ENCODE data around the gene CATSPERE.
"Not testable (repeated sequence)": the region's sequence is repeated elsewhere in the genome, so short reads cannot be mapped to it uniquely, and the experiment has no call there.

The CATSPERE gene

GRCh38 chr1:244666672-244667418, 205.8 kb downstream of the CATSPERE start:
- not testable (repeated sequence) for DNase-seq

GRCh38 chr1:244667797-244668196, 206.7 kb downstream of the CATSPERE start:
- no peak for DNase-seq

DNA sequence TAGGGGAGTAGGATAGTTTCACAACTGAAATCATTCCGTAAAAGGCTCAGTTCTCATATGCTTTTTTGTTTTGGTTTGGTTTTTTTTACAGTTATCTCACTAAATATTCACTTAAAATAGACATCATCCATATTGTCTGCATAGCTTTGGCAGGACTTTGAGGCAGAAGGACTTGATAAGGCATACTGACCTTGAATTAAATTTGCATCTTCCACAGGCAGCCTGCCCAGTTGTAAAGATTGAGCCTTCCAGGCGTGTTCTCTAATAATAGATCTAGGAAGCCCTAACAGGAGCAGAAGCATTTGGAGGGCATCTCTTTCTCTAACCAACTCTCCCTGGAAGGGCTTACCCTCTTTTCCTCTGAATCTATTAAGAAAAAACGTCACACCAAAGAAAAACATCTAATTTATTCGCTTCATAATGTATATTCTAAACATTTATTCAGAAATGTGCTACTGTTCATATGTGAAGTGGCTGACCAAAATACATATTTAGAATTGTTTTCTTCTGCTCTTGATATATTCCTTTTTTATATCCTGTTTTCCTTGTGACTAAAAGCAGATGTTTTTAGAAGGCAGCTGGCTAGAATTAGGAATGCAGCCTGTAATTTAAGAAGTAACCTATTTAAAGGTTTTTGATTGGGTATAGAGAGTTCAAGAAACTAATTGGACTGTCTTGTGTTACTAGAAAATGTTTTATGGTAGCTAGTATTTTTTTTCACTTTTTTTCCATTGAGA, 212.0 kb downstream of the CATSPERE start:
- DNase-seq, result no peak

DNA sequence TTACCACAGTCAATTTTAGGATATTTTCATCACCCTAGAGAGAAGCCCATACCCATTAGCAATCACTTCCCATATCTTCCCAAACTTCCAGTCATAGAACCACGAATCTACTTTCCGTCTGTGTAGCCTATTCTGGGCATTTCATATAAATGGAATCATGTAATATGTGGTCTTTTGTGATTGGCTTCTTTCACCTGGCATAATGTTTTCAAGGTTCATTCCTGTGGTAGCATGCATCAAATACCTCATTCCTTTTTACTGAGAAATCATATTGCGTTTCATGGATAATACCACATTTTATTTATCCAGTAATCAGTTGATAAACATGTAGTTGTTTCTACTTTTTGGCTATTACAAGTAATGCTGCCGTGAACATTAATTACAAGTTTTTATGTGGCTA, 213.4 kb downstream of the CATSPERE start:
- no peak for DNase-seq

- no peak for DNase-seq
Observed at GRCh38 chr1:244675167-244675566, 214.1 kb downstream of the CATSPERE start.

DNA sequence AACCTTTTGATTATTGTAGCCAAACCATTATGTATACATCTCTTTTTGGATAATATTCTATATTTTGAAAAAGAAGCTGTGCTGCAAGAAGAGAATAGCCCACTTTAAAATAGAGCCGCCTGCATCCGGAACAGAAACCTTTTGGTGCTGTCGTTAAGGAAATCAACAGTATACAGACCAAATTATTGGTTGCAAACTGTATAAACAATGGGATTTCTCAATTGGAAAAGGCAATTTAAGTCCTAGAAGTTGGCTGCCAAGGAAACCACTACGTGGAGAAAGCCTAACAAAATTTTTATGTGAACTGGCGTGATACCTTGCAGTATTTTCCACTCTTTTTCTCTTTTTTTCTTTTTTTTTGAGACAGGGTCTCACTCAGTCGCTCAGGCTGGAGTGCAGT, 217.6 kb downstream of the CATSPERE start:
- no peak for DNase-seq

GRCh38 chr1:244680667-244681066, 219.6 kb downstream of the CATSPERE start:
- DNase-seq, result no peak

DNA sequence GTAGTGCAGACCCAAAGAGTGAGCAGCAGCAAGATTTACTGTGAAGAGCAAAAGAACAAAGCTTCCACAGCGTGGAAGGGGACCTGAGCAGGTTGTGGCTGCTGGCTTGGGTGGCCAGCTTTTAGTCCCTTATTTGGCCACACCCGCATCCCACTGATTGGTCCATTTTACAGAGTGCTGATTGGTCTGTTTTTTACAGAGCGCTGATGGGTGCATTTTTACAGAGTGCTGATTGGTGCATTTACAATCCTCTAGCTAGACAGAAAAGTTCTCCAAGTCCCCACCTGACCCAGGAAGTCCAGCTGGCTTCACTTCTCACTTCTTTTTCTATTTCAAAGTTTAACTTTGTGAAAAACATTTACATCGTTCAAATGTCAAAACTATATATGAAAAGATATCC, 221.0 kb downstream of the CATSPERE start:
- DNase-seq, result not testable (repeated sequence)

All from NCI-H2029 (cell line).